Sigmoid colon (tissue), 7 donors: ENCODE results near the gene ST6GALNAC3. TPM values are rescaled to one million over a fixed set of nuclear protein-coding genes. Genes with fewer than 3 reads are reported as not detected.
"Not testable (repeated sequence)": the region's sequence is repeated elsewhere in the genome, so short reads cannot be mapped to it uniquely, and the experiment has no call there.

ENCODE experiments used
- DNase-seq: peaks from one replicate; pipeline ENCODE4 v3.0.0-alpha.2; 2019
- H3K27ac ChIP-seq, 4 donors: fragments of 200-600 bp; sonication (generic); one replicate each; pipeline ENCODE4 v1.5.1; 2016 to 2019; ENCODE audit warnings: mild to moderate bottlenecking in 1 of 4
- H3K27me3 ChIP-seq, 3 donors: fragments of 200-600 bp; sonication (generic); one replicate each; pipeline ENCODE4 v1.5.1; 2019; ENCODE audit warnings: mild to moderate bottlenecking in 1 of 3
- H3K36me3 ChIP-seq, 4 donors: fragments of 200-600 bp; sonication (generic); one replicate each; pipeline ENCODE4 v1.5.1; 2016 to 2019
- H3K4me1 ChIP-seq, 4 donors: fragments of 200-600 bp; sonication (generic); one replicate each; pipeline ENCODE4 v1.5.1; 2017 to 2019
- H3K4me3 ChIP-seq, 4 donors: fragments of 200-600 bp; sonication (generic); one replicate each; pipeline ENCODE4 v1.5.1; 2017 to 2019; ENCODE audit warnings: mild to moderate bottlenecking in 2 of 4, moderate library complexity in 1 of 4
- H3K9me3 ChIP-seq, 4 donors: fragments of 200-600 bp in 3 of 4; sonication (generic) in 3 of 4; one replicate each; pipeline versions ENCODE4 v1.5.1 to v1.6.1; 2013 to 2019
- CTCF ChIP-seq, 4 experiments: fragments of 450-650 bp in 3 of 4; fragments of 200-600 bp in 1 of 4; IDR thresholded peaks; one replicate each; pipeline ENCODE4 v1.5.1; 2016 to 2019; ENCODE audit warnings: antibody characterized with exemption in 4 of 4, mild to moderate bottlenecking in 3 of 4, moderate library complexity in 2 of 4
- EP300 ChIP-seq, 4 donors: sonication (generic); formaldehyde crosslinking; IDR thresholded peaks; one replicate each; pipeline ENCODE4 v1.6.1; 2017; ENCODE audit warnings: antibody characterized with exemption in 4 of 4
- POLR2A ChIP-seq, 2 donors: fragments of 450-650 bp; IDR thresholded peaks; one replicate each; pipeline ENCODE4 v1.6.1; 2016; ENCODE audit warnings: antibody characterized with exemption in 2 of 2, mild to moderate bottlenecking in 2 of 2, moderate library complexity in 2 of 2
- POLR2AphosphoS5 ChIP-seq, 4 donors: sonication (generic); formaldehyde crosslinking; IDR thresholded peaks; one replicate each; pipeline ENCODE4 v1.6.1; 2017; ENCODE audit warnings: antibody characterized with exemption in 4 of 4
- WGBS, 2 donors: extraction: QIAGEN DNeasy Blood & Tissue Kit; methylation state at CpG; one replicate each; pipeline ENCODE4 v1.1.7; 2013; 5-methylcytosine and 5-hydroxymethylcytosine counted together
- intact Hi-C: fragments of 100-400 bp; cut with DNase I; formaldehyde crosslinking; loops from one replicate; pipeline ENCODE4 v1.15.1; 2023
- polyA plus RNA-seq, 3 donors: library from polyadenylated mRNA; stranded (reverse); fragments of 200-250 nt; gene quantifications; one replicate each; pipeline ENCODE4 v1.2.3, GENCODE V29; 2013
- total RNA-seq, 4 donors: library from RNA; depleted of rRNA; stranded (reverse); fragments of >200 nt; gene quantifications; one replicate each; pipeline ENCODE4 v1.1.0, GENCODE V29; 2016
- donor health status: healthy with polysubstance abuse.
- donor health status: Bipolar disorder and iron deficiency.
- donor health status: healthy.

The ST6GALNAC3 gene
- total and polyA plus RNA-seq, 7 donors, result 1.6 to 7.5 (median 2.5) TPM

GRCh38 chr1:76113446-76113845, 38.9 kb downstream of the ST6GALNAC3 start:
- Histone ChIP-seq H3K9me3 (no peaks in the 10 kb centered on the region), H3K4me3 (no peak overlapping the region), H3K36me3 (no peaks in the 10 kb centered on the region), H3K4me1 (no peaks in the 10 kb centered on the region), H3K27ac (no peak overlapping the region), H3K27me3 (no peaks in the 10 kb centered on the region)
- DNase-seq, result no peak
- TF ChIP-seq EP300 (IDR thresholded peaks at IDR 0.05), result no peak
- no peak for TF ChIP-seq POLR2A (IDR thresholded peaks at IDR 0.05)
- no peak for TF ChIP-seq CTCF (IDR thresholded peaks at IDR 0.05)
- no peak for TF ChIP-seq POLR2AphosphoS5 (IDR thresholded peaks at IDR 0.05)
- intact Hi-C loops, result no loop called here

GRCh38 chr1:76115171-76115570, 40.6 kb downstream of the ST6GALNAC3 start:
- no peak overlapping the region for H3K27ac ChIP-seq
- no peaks in the 10 kb centered on the region for H3K27me3 ChIP-seq
- H3K4me3 ChIP-seq, result no peak overlapping the region
- WGBS, 2 donors, result 95 to 96% methylated on average over 2 of the region's 2 CpGs
- TF ChIP-seq CTCF (IDR thresholded peaks at IDR 0.05), result no peak
- no peak for TF ChIP-seq POLR2A (IDR thresholded peaks at IDR 0.05)
- TF ChIP-seq POLR2AphosphoS5 (IDR thresholded peaks at IDR 0.05), result no peak
- no peak for TF ChIP-seq EP300 (IDR thresholded peaks at IDR 0.05)
- intact Hi-C loops, result no loop called here
- no peak for DNase-seq
- H3K36me3 ChIP-seq, result no peaks in the 10 kb centered on the region
- no peaks in the 10 kb centered on the region for H3K4me1 ChIP-seq
- no peaks in the 10 kb centered on the region for H3K9me3 ChIP-seq

- TF ChIP-seq EP300 (IDR thresholded peaks at IDR 0.05) (no peak), POLR2A (IDR thresholded peaks at IDR 0.05) (no peak), CTCF (IDR thresholded peaks at IDR 0.05) (no peak), POLR2AphosphoS5 (IDR thresholded peaks at IDR 0.05) (no peak)
- Histone ChIP-seq H3K27me3 (no peaks in the 10 kb centered on the region), H3K4me3 (no peak overlapping the region), H3K9me3 (no peaks in the 10 kb centered on the region), H3K4me1 (peaks cover 0 to 9% (median 5%) of the 10 kb centered on the region in 4 donors), H3K36me3 (no peaks in the 10 kb centered on the region), H3K27ac (no peak overlapping the region)
- intact Hi-C loops, result no loop called here
- no peak for DNase-seq
- 78 to 81% methylated on average over 5 of the region's 5 CpGs for WGBS, 2 donors
These were observed 47.3 kb downstream of the ST6GALNAC3 start for GRCh38 chr1:76121850-76122249.

- peaks cover 0 to 9% (median 5%) of the 10 kb centered on the region in 4 donors for H3K4me1 ChIP-seq
- no peaks in the 10 kb centered on the region for H3K36me3 ChIP-seq
- no peak overlapping the region for H3K27ac ChIP-seq
- no peaks in the 10 kb centered on the region for H3K27me3 ChIP-seq
- H3K4me3 ChIP-seq, result no peak overlapping the region
- no peaks in the 10 kb centered on the region for H3K9me3 ChIP-seq
- 86% methylated on average over 5 of the region's 5 CpGs for WGBS, 2 donors
- no peak for TF ChIP-seq CTCF (IDR thresholded peaks at IDR 0.05)
- intact Hi-C loops, result no loop called here
- no peak for DNase-seq
These were observed 47.7 kb downstream of the ST6GALNAC3 start for GRCh38 chr1:76122271-76122670.

GRCh38 chr1:76123411-76124064, 49.0 kb downstream of the ST6GALNAC3 start:
- H3K27me3 ChIP-seq, intact Hi-C loops, H3K9me3 ChIP-seq, H3K4me1 ChIP-seq, H3K36me3 ChIP-seq, H3K4me3 ChIP-seq, H3K27ac ChIP-seq, DNase-seq: not testable (repeated sequence)
- 94 to 96% methylated on average over 5 of the region's 5 CpGs for WGBS, 2 donors
